ENCODE measurements around the gene RFX6.
"Not testable (repeated sequence)": the region's sequence is repeated elsewhere in the genome, so short reads cannot be mapped to it uniquely, and the experiment has no call there.

RFX6 gene

DNA sequence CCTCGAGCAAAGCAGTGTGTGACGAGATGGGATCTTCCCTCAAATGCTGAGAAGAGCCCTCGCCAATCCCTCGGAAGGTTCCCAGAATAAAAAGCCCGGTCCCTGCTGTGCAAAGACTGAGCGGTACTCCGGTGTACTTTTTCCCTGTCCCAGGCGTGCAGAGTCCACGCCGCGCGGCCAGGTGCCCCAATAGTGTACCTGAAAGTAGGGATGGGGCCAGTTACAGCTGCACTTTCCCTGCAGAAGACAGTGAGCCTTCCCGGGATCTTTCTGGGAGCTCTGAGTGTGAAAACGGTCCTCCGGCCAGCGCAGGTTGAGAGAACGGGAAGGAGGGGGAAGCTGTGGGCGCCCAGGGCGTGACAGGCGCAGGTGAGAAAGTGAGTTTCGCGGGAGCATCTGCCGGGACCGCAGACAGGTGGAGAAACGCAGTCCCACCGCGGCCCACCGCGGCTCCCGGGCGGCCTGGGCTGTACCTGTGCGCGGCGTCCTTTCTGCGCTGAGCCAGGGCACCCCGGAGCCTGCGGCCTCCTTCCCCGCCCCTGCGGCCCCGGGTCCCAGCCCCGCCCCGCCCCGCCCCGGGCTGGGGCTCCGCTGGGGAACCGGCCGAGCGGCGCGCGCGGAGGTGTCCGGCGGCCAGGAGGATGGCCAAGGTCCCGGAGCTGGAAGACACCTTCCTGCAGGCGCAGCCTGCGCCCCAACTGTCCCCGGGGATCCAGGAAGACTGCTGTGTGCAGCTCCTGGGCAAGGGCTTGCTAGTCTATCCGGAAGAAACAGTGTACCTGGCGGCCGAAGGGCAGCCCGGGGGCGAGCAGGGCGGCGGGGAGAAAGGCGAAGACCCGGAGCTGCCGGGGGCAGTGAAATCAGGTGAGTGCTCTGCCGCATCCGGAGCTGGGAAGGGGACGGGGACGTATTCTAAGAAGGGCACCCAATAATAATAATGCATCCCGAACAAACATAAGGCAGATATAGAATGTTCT is at the start of gene RFX6:
Gene RFX6, plus strand, starts transcription at position 608 of the 977 bp plus-strand sequence. Its CDS starts 34 bp downstream, at position 642.
- H3K36me3 ChIP-seq (ENCODE audit: control insufficient read depth in 2 of 2, insufficient read depth in 2 of 2, low read length in 2 of 2), result no peaks in the 10 kb centered on the region
- H3K27me3 ChIP-seq (ENCODE audit: control insufficient read depth in 2 of 2, insufficient read depth in 2 of 2, low read length in 2 of 2), result peaks cover 23% of the 10 kb centered on the region in 2 donors
- no peak within 1 kb of the TSS for H3K27ac ChIP-seq (ENCODE audit: low read depth in 2 of 2, low read length in 2 of 2)
- H3K9ac ChIP-seq (ENCODE audit: low read depth in 1 of 2, low read length in 2 of 2), result no peak within 1 kb of the TSS
- H3K4me1 ChIP-seq (ENCODE audit: control insufficient read depth in 2 of 2, insufficient read depth in 2 of 2, low read length in 2 of 2), result peaks cover 0 to 7% of the 10 kb centered on the region in 2 donors
- H3K9me3 ChIP-seq (ENCODE audit: control insufficient read depth in 2 of 2, low read length in 2 of 2), result peaks cover 0 to 2% of the 10 kb centered on the region in 2 donors
- peak within 1 kb of the TSS; percentile 50 to 52 for H3K4me3 ChIP-seq (ENCODE audit: low read length in 2 of 2)

DNA sequence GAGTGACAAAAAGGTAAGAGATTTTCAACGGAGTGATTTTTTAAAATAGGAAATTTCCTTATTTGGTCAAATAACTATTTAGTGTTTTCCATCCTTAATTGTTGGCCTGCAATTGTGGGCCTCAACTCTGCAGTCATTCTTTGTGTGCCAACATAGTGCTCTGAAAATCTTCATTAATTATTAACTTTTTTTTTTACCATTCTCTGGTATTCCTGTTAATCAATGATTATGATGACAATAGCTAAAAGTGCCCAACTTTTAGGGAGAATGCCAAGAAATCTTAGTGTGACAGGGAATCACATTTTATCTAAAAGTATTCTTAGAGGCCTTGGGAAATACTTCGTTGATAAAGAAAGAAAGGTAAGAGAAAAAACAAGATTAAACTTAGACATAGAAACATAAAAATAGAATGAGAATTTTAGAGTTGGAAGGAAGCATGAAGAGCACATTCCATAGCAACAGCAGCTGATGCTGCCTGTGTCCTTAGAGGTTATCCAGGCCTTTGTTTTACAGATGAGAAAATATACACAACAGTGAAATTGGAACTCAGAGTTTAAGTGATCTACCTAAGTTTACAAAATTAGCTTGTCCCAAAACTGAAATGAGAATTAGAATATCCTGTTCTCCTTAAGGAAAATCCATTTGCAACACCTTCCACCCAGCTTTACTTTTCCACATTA is 49.3 kb upstream of the RFX6 start:
- no peaks in the 10 kb centered on the region for H3K4me1 ChIP-seq (ENCODE audit: control insufficient read depth in 2 of 2, insufficient read depth in 2 of 2, low read length in 2 of 2)
- H3K27me3 ChIP-seq (ENCODE audit: control insufficient read depth in 2 of 2, insufficient read depth in 2 of 2, low read length in 2 of 2), result no peaks in the 10 kb centered on the region
- no peak overlapping the region for H3K27ac ChIP-seq (ENCODE audit: low read depth in 2 of 2, low read length in 2 of 2)
- no peaks in the 10 kb centered on the region for H3K9me3 ChIP-seq (ENCODE audit: control insufficient read depth in 2 of 2, low read length in 2 of 2)
- no peak overlapping the region for H3K9ac ChIP-seq (ENCODE audit: low read depth in 1 of 2, low read length in 2 of 2)
- H3K4me3 ChIP-seq (ENCODE audit: low read length in 2 of 2), result no peak overlapping the region
- no peaks in the 10 kb centered on the region for H3K36me3 ChIP-seq (ENCODE audit: control insufficient read depth in 2 of 2, insufficient read depth in 2 of 2, low read length in 2 of 2)

DNA sequence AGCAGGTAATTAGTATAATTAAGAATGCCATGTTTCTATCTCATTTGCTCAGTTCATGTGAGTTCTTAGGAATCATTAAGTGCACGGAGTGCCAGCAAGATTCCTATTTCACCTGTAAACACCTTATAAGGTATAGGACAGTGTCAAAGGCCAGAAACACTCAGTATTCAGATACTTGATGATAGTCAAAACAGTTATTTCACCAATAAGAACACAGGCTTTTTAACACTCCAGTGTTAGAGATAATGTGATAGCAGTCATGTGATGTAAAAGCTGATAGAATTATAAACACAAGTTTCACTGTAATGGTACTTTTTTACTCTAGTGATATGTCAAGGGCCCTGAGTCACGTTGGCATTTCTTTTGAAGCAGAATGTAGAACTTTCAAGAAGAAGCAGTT is 48.1 kb upstream of the RFX6 start, which contains the start of gene GPRC6A:
Gene GPRC6A, minus strand, starts transcription at position 101 of the 400 bp plus-strand sequence. Its CDS starts 70 bp downstream, at position 31.
- no peaks in the 10 kb centered on the region for H3K9me3 ChIP-seq (ENCODE audit: control insufficient read depth in 2 of 2, low read length in 2 of 2)
- H3K4me1 ChIP-seq (ENCODE audit: control insufficient read depth in 2 of 2, insufficient read depth in 2 of 2, low read length in 2 of 2), result no peaks in the 10 kb centered on the region
- H3K27ac ChIP-seq (ENCODE audit: low read depth in 2 of 2, low read length in 2 of 2), result no peak within 1 kb of the TSS
- H3K36me3 ChIP-seq (ENCODE audit: control insufficient read depth in 2 of 2, insufficient read depth in 2 of 2, low read length in 2 of 2), result no peaks in the 10 kb centered on the region
- H3K4me3 ChIP-seq (ENCODE audit: low read length in 2 of 2), result no peak within 1 kb of the TSS
- no peaks in the 10 kb centered on the region for H3K27me3 ChIP-seq (ENCODE audit: control insufficient read depth in 2 of 2, insufficient read depth in 2 of 2, low read length in 2 of 2)
- H3K9ac ChIP-seq (ENCODE audit: low read depth in 1 of 2, low read length in 2 of 2), result no peak within 1 kb of the TSS

GRCh38 chr6:116834526-116834925 is 42.5 kb upstream of the RFX6 start:
- H3K36me3 ChIP-seq (ENCODE audit: control insufficient read depth in 2 of 2, insufficient read depth in 2 of 2, low read length in 2 of 2); H3K4me3 ChIP-seq (ENCODE audit: low read length in 2 of 2); H3K4me1 ChIP-seq (ENCODE audit: control insufficient read depth in 2 of 2, insufficient read depth in 2 of 2, low read length in 2 of 2); H3K9me3 ChIP-seq (ENCODE audit: control insufficient read depth in 2 of 2, low read length in 2 of 2); H3K27me3 ChIP-seq (ENCODE audit: control insufficient read depth in 2 of 2, insufficient read depth in 2 of 2, low read length in 2 of 2); H3K27ac ChIP-seq (ENCODE audit: low read depth in 2 of 2, low read length in 2 of 2); H3K9ac ChIP-seq (ENCODE audit: low read depth in 1 of 2, low read length in 2 of 2): not testable (repeated sequence)

GRCh38 chr6:116836606-116837342 is 40.3 kb upstream of the RFX6 start:
- no peaks in the 10 kb centered on the region for H3K4me1 ChIP-seq (ENCODE audit: control insufficient read depth in 2 of 2, insufficient read depth in 2 of 2, low read length in 2 of 2)
- H3K27me3 ChIP-seq (ENCODE audit: control insufficient read depth in 2 of 2, insufficient read depth in 2 of 2, low read length in 2 of 2), result no peaks in the 10 kb centered on the region
- no peaks in the 10 kb centered on the region for H3K9me3 ChIP-seq (ENCODE audit: control insufficient read depth in 2 of 2, low read length in 2 of 2)
- no peak overlapping the region for H3K9ac ChIP-seq (ENCODE audit: low read depth in 1 of 2, low read length in 2 of 2)
- no peaks in the 10 kb centered on the region for H3K36me3 ChIP-seq (ENCODE audit: control insufficient read depth in 2 of 2, insufficient read depth in 2 of 2, low read length in 2 of 2)
- H3K27ac ChIP-seq (ENCODE audit: low read depth in 2 of 2, low read length in 2 of 2), result no peak overlapping the region
- H3K4me3 ChIP-seq (ENCODE audit: low read length in 2 of 2), result no peak overlapping the region

DNA sequence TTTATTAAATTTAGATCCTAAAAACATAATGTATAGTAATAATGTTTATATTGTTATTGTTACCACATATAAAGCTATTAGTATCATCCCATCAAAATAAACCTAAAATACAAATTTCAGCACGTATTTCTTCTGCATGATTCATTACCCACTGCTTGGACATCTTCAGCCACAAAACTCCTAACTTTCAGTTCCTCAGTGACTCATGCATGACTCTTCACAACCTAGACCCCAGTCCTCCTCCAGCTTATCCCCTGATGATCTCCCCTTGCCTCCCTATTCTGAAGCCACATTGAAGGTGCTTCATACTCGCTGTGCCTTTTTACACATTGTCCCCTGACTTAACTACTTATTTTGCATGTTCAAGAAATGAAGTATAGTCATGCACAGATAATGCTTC is 37.0 kb upstream of the RFX6 start:
- Histone ChIP-seq H3K27ac (ENCODE audit: low read depth in 2 of 2, low read length in 2 of 2) (no peak overlapping the region), H3K4me3 (ENCODE audit: low read length in 2 of 2) (no peak overlapping the region), H3K27me3 (ENCODE audit: control insufficient read depth in 2 of 2, insufficient read depth in 2 of 2, low read length in 2 of 2) (no peaks in the 10 kb centered on the region), H3K9me3 (ENCODE audit: control insufficient read depth in 2 of 2, low read length in 2 of 2) (no peaks in the 10 kb centered on the region), H3K9ac (ENCODE audit: low read depth in 1 of 2, low read length in 2 of 2) (no peak overlapping the region), H3K36me3 (ENCODE audit: control insufficient read depth in 2 of 2, insufficient read depth in 2 of 2, low read length in 2 of 2) (no peaks in the 10 kb centered on the region), H3K4me1 (ENCODE audit: control insufficient read depth in 2 of 2, insufficient read depth in 2 of 2, low read length in 2 of 2) (no peaks in the 10 kb centered on the region)

- Histone ChIP-seq H3K9me3 (ENCODE audit: control insufficient read depth in 2 of 2, low read length in 2 of 2) (no peaks in the 10 kb centered on the region), H3K9ac (ENCODE audit: low read depth in 1 of 2, low read length in 2 of 2) (no peak overlapping the region), H3K27ac (ENCODE audit: low read depth in 2 of 2, low read length in 2 of 2) (no peak overlapping the region), H3K4me3 (ENCODE audit: low read length in 2 of 2) (no peak overlapping the region), H3K36me3 (ENCODE audit: control insufficient read depth in 2 of 2, insufficient read depth in 2 of 2, low read length in 2 of 2) (no peaks in the 10 kb centered on the region), H3K27me3 (ENCODE audit: control insufficient read depth in 2 of 2, insufficient read depth in 2 of 2, low read length in 2 of 2) (no peaks in the 10 kb centered on the region), H3K4me1 (ENCODE audit: control insufficient read depth in 2 of 2, insufficient read depth in 2 of 2, low read length in 2 of 2) (no peaks in the 10 kb centered on the region)
Measured at GRCh38 chr6:116842459-116842858, 34.6 kb upstream of the RFX6 start.

- H3K36me3 ChIP-seq (ENCODE audit: control insufficient read depth in 2 of 2, insufficient read depth in 2 of 2, low read length in 2 of 2), result no peaks in the 10 kb centered on the region
- H3K9ac ChIP-seq (ENCODE audit: low read depth in 1 of 2, low read length in 2 of 2), result no peak overlapping the region
- no peaks in the 10 kb centered on the region for H3K27me3 ChIP-seq (ENCODE audit: control insufficient read depth in 2 of 2, insufficient read depth in 2 of 2, low read length in 2 of 2)
- H3K4me3 ChIP-seq (ENCODE audit: low read length in 2 of 2), result no peak overlapping the region
- H3K27ac ChIP-seq (ENCODE audit: low read depth in 2 of 2, low read length in 2 of 2), result no peak overlapping the region
- no peaks in the 10 kb centered on the region for H3K9me3 ChIP-seq (ENCODE audit: control insufficient read depth in 2 of 2, low read length in 2 of 2)
- H3K4me1 ChIP-seq (ENCODE audit: control insufficient read depth in 2 of 2, insufficient read depth in 2 of 2, low read length in 2 of 2), result no peaks in the 10 kb centered on the region
Measured at GRCh38 chr6:116847227-116847626, 29.8 kb upstream of the RFX6 start.

DNA sequence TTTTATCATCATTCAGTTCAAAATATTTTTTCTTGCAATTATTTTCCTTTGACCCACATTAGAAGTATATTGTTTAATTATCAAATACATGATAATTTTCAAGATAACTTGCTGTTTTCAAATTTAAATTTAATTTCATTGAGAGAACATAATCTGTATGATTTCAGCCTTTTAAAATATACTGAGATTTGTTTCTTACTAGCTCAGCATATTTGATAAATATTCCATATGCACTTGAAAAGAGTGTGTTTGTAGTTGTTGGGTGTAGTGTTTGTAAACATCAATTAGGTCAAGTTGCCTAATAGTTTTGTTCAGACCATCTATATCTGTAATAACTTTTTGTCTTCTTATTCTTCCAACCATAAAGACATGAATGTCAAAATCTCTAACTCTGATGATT is 19.0 kb upstream of the RFX6 start:
- H3K9me3 ChIP-seq (ENCODE audit: control insufficient read depth in 2 of 2, low read length in 2 of 2), result peaks cover 0 to 7% of the 10 kb centered on the region in 2 donors
- no peak overlapping the region for H3K27ac ChIP-seq (ENCODE audit: low read depth in 2 of 2, low read length in 2 of 2)
- no peaks in the 10 kb centered on the region for H3K27me3 ChIP-seq (ENCODE audit: control insufficient read depth in 2 of 2, insufficient read depth in 2 of 2, low read length in 2 of 2)
- no peak overlapping the region for H3K4me3 ChIP-seq (ENCODE audit: low read length in 2 of 2)
- no peaks in the 10 kb centered on the region for H3K36me3 ChIP-seq (ENCODE audit: control insufficient read depth in 2 of 2, insufficient read depth in 2 of 2, low read length in 2 of 2)
- no peaks in the 10 kb centered on the region for H3K4me1 ChIP-seq (ENCODE audit: control insufficient read depth in 2 of 2, insufficient read depth in 2 of 2, low read length in 2 of 2)
- H3K9ac ChIP-seq (ENCODE audit: low read depth in 1 of 2, low read length in 2 of 2), result no peak overlapping the region

Measured in mucosa of rectum (tissue), 2 donors.